Chondrocyte (in vitro differentiated cells): Measurements from ENCODE around the gene FBXO42. TPM values are rescaled to one million over a fixed set of nuclear protein-coding genes. Genes with fewer than 3 reads are reported as not detected.

ENCODE experiments used
- DNase-seq: peaks from one replicate; pipeline ENCODE4 v3.0.0; 2021; ENCODE audit warnings: mixed read lengths, low spot score
- H3K27ac Mint-ChIP-seq: one replicate; pipeline ENCODE4 v1.8.0; 2021; ENCODE audit warnings: mild to moderate bottlenecking, moderate library complexity, mixed read lengths; ENCODE audit not compliant: unreplicated experiment
- H3K27me3 Mint-ChIP-seq: 2 replicates; pipeline ENCODE4 v1.8.0; 2021; ENCODE audit warnings: low read depth, mixed read lengths
- H3K36me3 Mint-ChIP-seq: 2 replicates; pipeline ENCODE4 v1.8.0; 2021; ENCODE audit warnings: low read depth, mixed read lengths
- H3K4me1 Mint-ChIP-seq: 2 replicates; pipeline ENCODE4 v1.8.0; 2021; ENCODE audit warnings: low read depth, mild to moderate bottlenecking, mixed read lengths
- H3K4me3 Mint-ChIP-seq: one replicate; pipeline ENCODE4 v1.8.0; 2021; ENCODE audit warnings: mild to moderate bottlenecking, moderate library complexity, mixed read lengths; ENCODE audit not compliant: unreplicated experiment
- H3K9me3 Mint-ChIP-seq: 2 replicates; pipeline ENCODE4 v1.8.0; 2021; ENCODE audit warnings: low read depth, mixed read lengths
- total RNA-seq: library from RNA; stranded (reverse); gene quantifications from 3 replicates; pipeline ENCODE4 v1.2.1, GENCODE V29; 2021
- TF ChIP-seq, protein P1 (sequence below): fragments of 200-600 bp; sonication (generic); IDR thresholded peaks from 2 replicates; pipeline ENCODE4 v1.5.0; 2021; ENCODE audit warnings: antibody characterized with exemption, mild to moderate bottlenecking, moderate library complexity

FBXO42 gene
- total RNA-seq, 1 donor from 2014 or later, result 20.9 TPM

- Mint-ChIP-seq H3K27me3 (no peaks in the 10 kb centered on the region), H3K4me1 (peaks cover 7% of the 10 kb centered on the region), H3K4me3 (no peak overlapping the region), H3K9me3 (no peaks in the 10 kb centered on the region), H3K27ac (no peak overlapping the region), H3K36me3 (no peaks in the 10 kb centered on the region)
- DNase-seq, result no peak
- TF ChIP-seq, protein P1, sequence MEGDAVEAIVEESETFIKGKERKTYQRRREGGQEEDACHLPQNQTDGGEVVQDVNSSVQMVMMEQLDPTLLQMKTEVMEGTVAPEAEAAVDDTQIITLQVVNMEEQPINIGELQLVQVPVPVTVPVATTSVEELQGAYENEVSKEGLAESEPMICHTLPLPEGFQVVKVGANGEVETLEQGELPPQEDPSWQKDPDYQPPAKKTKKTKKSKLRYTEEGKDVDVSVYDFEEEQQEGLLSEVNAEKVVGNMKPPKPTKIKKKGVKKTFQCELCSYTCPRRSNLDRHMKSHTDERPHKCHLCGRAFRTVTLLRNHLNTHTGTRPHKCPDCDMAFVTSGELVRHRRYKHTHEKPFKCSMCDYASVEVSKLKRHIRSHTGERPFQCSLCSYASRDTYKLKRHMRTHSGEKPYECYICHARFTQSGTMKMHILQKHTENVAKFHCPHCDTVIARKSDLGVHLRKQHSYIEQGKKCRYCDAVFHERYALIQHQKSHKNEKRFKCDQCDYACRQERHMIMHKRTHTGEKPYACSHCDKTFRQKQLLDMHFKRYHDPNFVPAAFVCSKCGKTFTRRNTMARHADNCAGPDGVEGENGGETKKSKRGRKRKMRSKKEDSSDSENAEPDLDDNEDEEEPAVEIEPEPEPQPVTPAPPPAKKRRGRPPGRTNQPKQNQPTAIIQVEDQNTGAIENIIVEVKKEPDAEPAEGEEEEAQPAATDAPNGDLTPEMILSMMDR, result no peak
These were observed 4.6 kb upstream of the FBXO42 start for GRCh38 chr1:16356867-16357266.

DNA sequence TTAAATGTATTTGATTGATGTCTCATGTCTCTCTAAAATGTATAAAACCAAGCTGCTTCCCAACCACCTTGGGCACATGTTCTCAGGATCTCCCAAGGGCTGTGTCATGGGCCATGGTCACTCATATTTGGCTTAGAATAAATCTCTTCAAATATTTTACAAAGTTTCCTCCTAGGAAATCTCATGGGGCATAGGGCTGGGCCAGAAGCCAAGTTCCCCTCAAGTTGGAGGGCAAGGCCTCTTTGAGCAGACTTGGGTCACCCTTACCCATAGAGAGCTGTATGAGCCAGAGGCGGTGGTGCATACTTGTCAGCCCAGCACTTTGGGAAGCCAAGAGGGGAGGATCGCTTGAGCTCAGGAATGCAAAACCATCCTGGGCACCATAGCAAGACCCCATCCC is 2.3 kb upstream of the FBXO42 start:
- no peak overlapping the region for H3K27ac Mint-ChIP-seq
- TF ChIP-seq, protein P1, result no peak
- no peak for DNase-seq
- H3K9me3 Mint-ChIP-seq, result no peaks in the 10 kb centered on the region
- peaks cover 23% of the 10 kb centered on the region for H3K4me1 Mint-ChIP-seq
- H3K4me3 Mint-ChIP-seq, result no peak overlapping the region
- H3K27me3 Mint-ChIP-seq, result no peaks in the 10 kb centered on the region
- no peaks in the 10 kb centered on the region for H3K36me3 Mint-ChIP-seq

GRCh38 chr1:16352842-16353535 is 709 bp upstream of the FBXO42 start:
- Mint-ChIP-seq H3K4me3 (peak overlapping the region; percentile 94), H3K4me1 (peaks cover 38% of the 10 kb centered on the region), H3K27ac (peak overlapping the region; percentile 88), H3K36me3 (no peaks in the 10 kb centered on the region), H3K9me3 (no peaks in the 10 kb centered on the region), H3K27me3 (no peaks in the 10 kb centered on the region)
- TF ChIP-seq, protein P1, result no peak
- DNase-seq, result no peak

DNA sequence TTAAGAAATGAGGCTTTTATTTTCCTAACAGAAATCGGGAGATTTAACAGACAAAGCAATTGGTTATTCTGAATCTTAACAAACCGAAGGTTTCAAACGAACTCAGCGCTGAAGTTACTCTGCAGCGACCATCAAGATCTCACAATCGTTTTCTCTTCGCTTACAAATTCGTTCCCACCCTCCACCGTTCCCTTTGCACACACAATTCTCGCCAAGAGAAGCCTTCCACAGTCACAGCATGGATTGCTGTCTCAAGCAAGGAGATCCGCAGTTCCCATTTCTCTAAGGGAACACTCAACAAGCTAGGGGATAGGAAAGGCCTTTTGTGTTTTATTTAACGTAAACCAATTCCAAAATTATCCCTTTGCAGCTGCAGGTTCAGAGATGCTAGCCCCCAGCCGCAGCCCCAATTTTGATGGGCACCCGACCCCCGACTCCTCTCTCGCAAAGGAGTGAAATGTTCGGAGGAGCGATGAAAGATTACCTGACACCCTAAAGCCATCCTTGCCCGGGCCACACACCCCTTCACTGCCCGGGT is 755 bp downstream of the FBXO42 start:
- Mint-ChIP-seq H3K27ac (peak overlapping the region; percentile 93), H3K9me3 (no peaks in the 10 kb centered on the region), H3K27me3 (no peaks in the 10 kb centered on the region), H3K4me3 (peak overlapping the region; percentile 94), H3K4me1 (peaks cover 40% of the 10 kb centered on the region), H3K36me3 (no peaks in the 10 kb centered on the region)
- DNase-seq, result no peak
- TF ChIP-seq, protein P1, result no peak

DNA sequence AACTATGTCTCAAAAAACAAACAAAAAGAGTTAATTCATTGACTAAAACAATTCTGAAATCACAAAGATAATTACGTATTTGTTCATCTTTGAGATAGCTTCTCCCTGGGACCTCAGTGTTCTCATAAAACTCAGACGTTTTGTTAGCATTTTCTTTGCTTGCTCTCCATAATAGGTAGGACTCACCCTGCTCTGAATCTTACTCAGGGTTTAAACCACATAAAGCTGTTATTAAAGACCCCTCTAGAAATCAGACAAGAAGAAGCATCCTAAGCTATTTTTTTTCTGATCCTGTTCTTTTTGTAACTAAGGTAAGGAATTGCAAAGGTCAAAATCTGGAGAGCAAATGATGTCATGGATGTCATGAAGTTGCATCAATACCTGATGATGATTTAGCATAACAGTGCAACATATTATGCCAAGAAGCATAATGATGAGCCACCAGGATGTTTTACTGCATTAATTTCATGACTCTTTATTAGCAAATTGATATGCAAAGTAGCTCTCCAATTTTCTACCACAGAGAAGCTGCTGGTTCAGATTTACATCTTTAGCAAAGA is 2.4 kb downstream of the FBXO42 start:
- Mint-ChIP-seq H3K36me3 (no peaks in the 10 kb centered on the region), H3K27me3 (no peaks in the 10 kb centered on the region), H3K4me1 (peaks cover 40% of the 10 kb centered on the region), H3K4me3 (peak overlapping the region; percentile 94), H3K9me3 (no peaks in the 10 kb centered on the region), H3K27ac (peak overlapping the region; percentile 93)
- no peak for DNase-seq
- TF ChIP-seq, protein P1, result no peak
